ENCODE results near the gene LBHD2.
A peak's percentile ranks its signal among the peaks of the same experiment; 100 is the strongest.

Gene LBHD2

GRCh38 chr14:103064436-103064835, 19.6 kb upstream of the LBHD2 start:
- Histone ChIP-seq H3K36me3 (ENCODE audit: low read depth) (no peaks in the 10 kb centered on the region), H3K4me3 (ENCODE audit: severe bottlenecking) (no peak overlapping the region), H3K4me1 (ENCODE audit: insufficient read depth, poor library complexity, severe bottlenecking) (peaks cover 21% of the 10 kb centered on the region), H3K27me3 (ENCODE audit: insufficient read depth, poor library complexity, severe bottlenecking) (no peaks in the 10 kb centered on the region), H3K27ac (ENCODE audit: poor library complexity, severe bottlenecking) (no peak overlapping the region), H3K9me3 (ENCODE audit: severe bottlenecking) (no peaks in the 10 kb centered on the region)
- TF ChIP-seq CTCF (IDR thresholded peaks at IDR 0.05; ENCODE audit: poor library complexity, severe bottlenecking), result no peak
- ATAC-seq (ENCODE audit: low read depth), result no peak
- no peak for DNase-seq (ENCODE audit: low spot score)

GRCh38 chr14:103064978-103065377, 19.0 kb upstream of the LBHD2 start:
- H3K4me1 ChIP-seq (ENCODE audit: insufficient read depth, poor library complexity, severe bottlenecking), result peaks cover 21% of the 10 kb centered on the region
- no peaks in the 10 kb centered on the region for H3K36me3 ChIP-seq (ENCODE audit: low read depth)
- ATAC-seq (ENCODE audit: low read depth) (no peak), DNase-seq (ENCODE audit: low spot score) (no peak)
- no peaks in the 10 kb centered on the region for H3K9me3 ChIP-seq (ENCODE audit: severe bottlenecking)
- TF ChIP-seq CTCF (IDR thresholded peaks at IDR 0.05; ENCODE audit: poor library complexity, severe bottlenecking), result no peak
- no peaks in the 10 kb centered on the region for H3K27me3 ChIP-seq (ENCODE audit: insufficient read depth, poor library complexity, severe bottlenecking)
- no peak overlapping the region for H3K27ac ChIP-seq (ENCODE audit: poor library complexity, severe bottlenecking)
- H3K4me3 ChIP-seq (ENCODE audit: severe bottlenecking), result no peak overlapping the region

GRCh38 chr14:103065861-103066260, 18.1 kb upstream of the LBHD2 start:
- no peak for TF ChIP-seq CTCF (IDR thresholded peaks at IDR 0.05; ENCODE audit: poor library complexity, severe bottlenecking)
- H3K27ac ChIP-seq (ENCODE audit: poor library complexity, severe bottlenecking), result peak overlapping the region; percentile 85
- no peak for DNase-seq (ENCODE audit: low spot score)
- no peak overlapping the region for H3K4me3 ChIP-seq (ENCODE audit: severe bottlenecking)
- H3K27me3 ChIP-seq (ENCODE audit: insufficient read depth, poor library complexity, severe bottlenecking), result no peaks in the 10 kb centered on the region
- ATAC-seq (ENCODE audit: low read depth), result no peak
- no peaks in the 10 kb centered on the region for H3K36me3 ChIP-seq (ENCODE audit: low read depth)
- H3K9me3 ChIP-seq (ENCODE audit: severe bottlenecking), result no peaks in the 10 kb centered on the region
- H3K4me1 ChIP-seq (ENCODE audit: insufficient read depth, poor library complexity, severe bottlenecking), result peaks cover 21% of the 10 kb centered on the region

GRCh38 chr14:103066399-103066798, 17.6 kb upstream of the LBHD2 start:
- no peak for ATAC-seq (ENCODE audit: low read depth)
- DNase-seq (ENCODE audit: low spot score), result no peak
- Histone ChIP-seq H3K9me3 (ENCODE audit: severe bottlenecking) (no peaks in the 10 kb centered on the region), H3K27me3 (ENCODE audit: insufficient read depth, poor library complexity, severe bottlenecking) (no peaks in the 10 kb centered on the region), H3K4me1 (ENCODE audit: insufficient read depth, poor library complexity, severe bottlenecking) (peaks cover 21% of the 10 kb centered on the region), H3K36me3 (ENCODE audit: low read depth) (no peaks in the 10 kb centered on the region), H3K27ac (ENCODE audit: poor library complexity, severe bottlenecking) (peak overlapping the region; percentile 85), H3K4me3 (ENCODE audit: severe bottlenecking) (no peak overlapping the region)
- TF ChIP-seq CTCF (IDR thresholded peaks at IDR 0.05; ENCODE audit: poor library complexity, severe bottlenecking), result no peak

- H3K27me3 ChIP-seq (ENCODE audit: insufficient read depth, poor library complexity, severe bottlenecking), result no peaks in the 10 kb centered on the region
- TF ChIP-seq CTCF (IDR thresholded peaks at IDR 0.05; ENCODE audit: poor library complexity, severe bottlenecking), result peak; percentile 29
- peak overlapping the region; percentile 85 for H3K27ac ChIP-seq (ENCODE audit: poor library complexity, severe bottlenecking)
- H3K9me3 ChIP-seq (ENCODE audit: severe bottlenecking), result no peaks in the 10 kb centered on the region
- H3K36me3 ChIP-seq (ENCODE audit: low read depth), result no peaks in the 10 kb centered on the region
- no peak for DNase-seq (ENCODE audit: low spot score)
- H3K4me3 ChIP-seq (ENCODE audit: severe bottlenecking), result no peak overlapping the region
- ATAC-seq (ENCODE audit: low read depth), result peak; percentile 66
- H3K4me1 ChIP-seq (ENCODE audit: insufficient read depth, poor library complexity, severe bottlenecking), result peaks cover 27% of the 10 kb centered on the region
Observed at GRCh38 chr14:103067231-103067954, 16.6 kb upstream of the LBHD2 start.

All from RWPE2 (cell line).